HG02884 (cell line): ENCODE results near the gene SAMD4A.

Experiments used
- ATAC-seq: cut with Tn5 transposase; IDR thresholded peaks from one replicate; pipeline ENCODE4 v1.9.1; 2021; ENCODE audit warnings: mild to moderate bottlenecking, moderate library complexity; ENCODE audit not compliant: unreplicated experiment

The SAMD4A gene

GRCh38 chr14:54773171-54774006 is 206.5 kb downstream of the SAMD4A start:
- peak; percentile 52 for ATAC-seq

- no peak for ATAC-seq
Observed at GRCh38 chr14:54774824-54775223, 207.9 kb downstream of the SAMD4A start.

- no peak for ATAC-seq
Observed at GRCh38 chr14:54775486-54776140, 208.7 kb downstream of the SAMD4A start.

- no peak for ATAC-seq
Observed at GRCh38 chr14:54776361-54777001, 209.6 kb downstream of the SAMD4A start.

- ATAC-seq = no peak
Observed at GRCh38 chr14:54777395-54777794, 210.5 kb downstream of the SAMD4A start.

GRCh38 chr14:54778618-54779345 is 211.9 kb downstream of the SAMD4A start:
- no peak for ATAC-seq

- no peak for ATAC-seq
Observed at GRCh38 chr14:54781080-54781479, 214.2 kb downstream of the SAMD4A start.

GRCh38 chr14:54781961-54782750 is 215.2 kb downstream of the SAMD4A start:
- no peak for ATAC-seq

GRCh38 chr14:54782751-54783659 is 216.1 kb downstream of the SAMD4A start:
- ATAC-seq = peak; percentile 94

GRCh38 chr14:54783660-54784015 is 216.7 kb downstream of the SAMD4A start:
- ATAC-seq = no peak

- ATAC-seq = no peak
Observed at GRCh38 chr14:54784060-54784459, 217.1 kb downstream of the SAMD4A start.

- no peak for ATAC-seq
Observed at GRCh38 chr14:54784657-54785056, 217.7 kb downstream of the SAMD4A start.

GRCh38 chr14:54785136-54785777 is 218.3 kb downstream of the SAMD4A start:
- no peak for ATAC-seq

GRCh38 chr14:54785778-54786770 is 219.1 kb downstream of the SAMD4A start:
- ATAC-seq = no peak

GRCh38 chr14:54786838-54787237 is 219.9 kb downstream of the SAMD4A start:
- no peak for ATAC-seq

- no peak for ATAC-seq
Observed at GRCh38 chr14:54787261-54787660, 220.3 kb downstream of the SAMD4A start.

GRCh38 chr14:54788701-54789100 is 221.8 kb downstream of the SAMD4A start:
- ATAC-seq = no peak

- no peak for ATAC-seq
Observed at GRCh38 chr14:54789166-54789565, 222.2 kb downstream of the SAMD4A start.
